ENCODE results near the gene CUBN.
"Not testable (repeated sequence)": the region's sequence is repeated elsewhere in the genome, so short reads cannot be mapped to it uniquely, and the experiment has no call there.

CUBN gene

DNA sequence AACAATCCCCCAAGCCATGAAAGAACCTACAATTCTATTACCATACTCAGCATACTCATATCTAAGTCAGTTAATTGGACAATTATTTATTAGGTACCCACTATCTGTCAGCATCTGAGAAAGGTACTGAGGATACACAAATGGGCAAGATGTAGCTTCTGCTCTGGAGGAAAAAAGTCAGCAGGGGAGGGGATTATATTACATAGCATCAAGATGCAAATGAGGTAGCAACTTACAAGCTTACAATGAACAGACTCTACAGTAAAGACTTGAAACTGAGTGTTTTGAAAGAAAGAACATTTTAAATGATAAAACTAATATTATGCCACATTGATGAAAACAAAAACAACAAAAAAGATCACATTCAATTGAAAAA lies 10.8 kb upstream of the CUBN start:
- DNase-seq = no peak

DNA sequence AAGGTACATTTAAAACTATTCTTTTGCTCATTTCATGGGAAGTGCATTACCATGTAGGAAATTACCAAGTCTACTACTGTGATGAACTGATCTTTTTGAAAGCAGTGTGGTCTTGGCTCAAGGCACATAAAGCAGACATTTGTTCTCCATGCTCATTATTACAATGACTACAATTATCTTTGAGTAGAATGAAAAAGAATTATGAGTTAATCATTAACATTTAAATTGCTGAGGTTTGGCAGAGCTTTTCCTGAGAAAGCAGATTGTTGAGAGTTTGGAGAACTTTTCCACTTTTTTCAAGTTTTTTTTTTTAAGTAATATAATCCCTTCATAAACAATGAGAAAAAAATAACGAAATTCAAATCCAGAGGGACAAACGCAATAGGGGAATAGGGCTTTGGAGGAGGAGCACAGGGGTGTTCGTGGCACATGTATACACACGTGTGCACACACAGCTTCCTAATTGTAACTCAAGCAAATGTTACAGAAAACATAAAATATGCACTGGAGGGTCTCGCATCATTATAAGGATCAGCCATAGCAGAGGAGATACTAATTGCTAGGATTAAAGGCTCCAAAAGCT lies 8.9 kb upstream of the CUBN start:
- DNase-seq = no peak

DNA sequence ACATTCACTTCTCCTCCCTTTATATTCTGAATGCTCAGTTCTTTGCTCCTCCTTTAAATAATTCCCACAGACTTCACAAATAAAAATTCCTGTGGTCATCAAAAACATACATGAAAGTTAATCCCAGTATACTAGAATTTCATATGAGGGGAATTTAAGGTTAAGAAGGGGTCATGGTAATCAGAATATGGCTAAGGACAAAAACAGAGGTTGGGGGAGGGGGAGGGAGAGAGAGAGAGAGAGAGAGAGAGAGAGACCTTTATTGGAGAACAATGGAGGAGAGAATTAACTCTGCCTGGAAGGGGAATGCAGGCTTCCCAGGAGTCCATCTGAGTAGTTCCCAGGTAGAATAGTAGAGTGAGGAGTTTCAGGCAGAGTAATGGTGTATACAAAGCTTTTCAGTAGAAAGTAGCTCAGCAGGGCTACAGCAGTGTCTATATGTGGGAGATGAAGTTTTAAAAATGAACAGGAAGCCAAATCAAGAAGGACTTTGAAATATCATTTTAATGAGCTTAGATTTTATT lies 5.2 kb upstream of the CUBN start:
- no peak for DNase-seq

GRCh38 chr10:17134282-17134681 lies 4.7 kb upstream of the CUBN start:
- no peak for DNase-seq

DNA sequence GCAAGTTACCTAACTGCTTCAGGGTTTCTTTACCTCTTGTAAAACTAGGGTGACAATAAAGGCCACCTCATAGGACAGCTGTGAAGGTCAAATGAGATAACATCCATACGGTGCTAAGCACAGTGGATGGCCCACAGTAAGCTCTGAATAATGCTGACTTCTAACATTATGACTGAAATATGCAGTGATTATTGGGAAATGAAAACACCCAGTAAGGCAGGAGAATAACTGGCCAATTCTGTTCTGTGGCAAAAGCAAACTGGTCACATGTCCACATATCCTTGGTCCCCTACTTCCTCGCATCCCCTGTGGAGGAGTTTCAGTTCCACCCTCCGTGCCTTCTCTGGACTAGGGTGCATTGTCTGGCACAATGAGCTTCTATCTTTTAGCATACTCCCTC lies 1.4 kb downstream of the CUBN start:
- DNase-seq = no peak

GRCh38 chr10:17126327-17126726 lies 3.3 kb downstream of the CUBN start:
- DNase-seq = no peak

GRCh38 chr10:17125206-17125893 lies 4.3 kb downstream of the CUBN start:
- no peak for DNase-seq

GRCh38 chr10:17123961-17124360 lies 5.7 kb downstream of the CUBN start:
- no peak for DNase-seq

DNA sequence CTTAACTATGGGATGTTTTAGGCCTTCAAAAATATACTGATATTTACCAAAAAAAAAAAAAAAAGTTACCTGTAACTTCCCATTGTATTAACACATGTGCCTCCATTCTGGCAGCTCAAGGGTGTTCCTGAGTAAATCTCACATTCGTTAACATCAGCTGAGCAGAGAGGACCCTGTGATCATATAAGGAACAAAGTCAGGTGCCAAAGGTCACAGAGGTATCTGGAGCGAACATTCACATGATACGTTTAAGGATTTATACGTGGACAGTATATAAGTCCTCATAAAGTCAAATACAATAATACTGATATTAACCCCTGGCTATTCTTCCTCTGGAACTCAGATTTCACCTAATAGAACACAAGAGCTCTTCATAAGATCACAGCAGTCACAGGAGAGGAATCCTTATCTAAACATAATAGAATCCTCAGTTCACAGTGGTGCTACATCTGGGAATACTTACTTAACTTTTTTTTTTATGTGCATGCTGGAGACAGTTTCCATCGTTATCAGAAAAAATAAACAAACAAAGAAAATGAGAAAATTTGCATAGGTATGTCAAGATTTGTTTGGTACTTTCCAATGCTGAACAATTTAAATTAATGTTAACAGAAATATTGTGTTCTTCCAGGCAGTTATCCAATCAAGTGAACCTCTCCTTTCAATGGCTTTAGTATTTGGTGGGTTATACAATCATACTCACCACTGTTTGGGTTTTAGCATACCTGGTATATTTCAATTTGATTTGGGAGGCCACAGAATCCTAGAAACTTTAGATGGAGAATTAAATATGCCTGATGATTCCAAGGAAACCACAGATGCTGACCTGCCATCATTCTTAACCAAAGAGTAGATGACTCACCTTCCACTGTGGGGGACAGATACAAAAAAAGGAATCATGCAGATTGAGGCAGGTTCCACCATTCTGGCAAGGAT lies 6.6 kb downstream of the CUBN start:
- DNase-seq = no peak

GRCh38 chr10:17122052-17122451 lies 7.6 kb downstream of the CUBN start:
- DNase-seq = no peak

DNA sequence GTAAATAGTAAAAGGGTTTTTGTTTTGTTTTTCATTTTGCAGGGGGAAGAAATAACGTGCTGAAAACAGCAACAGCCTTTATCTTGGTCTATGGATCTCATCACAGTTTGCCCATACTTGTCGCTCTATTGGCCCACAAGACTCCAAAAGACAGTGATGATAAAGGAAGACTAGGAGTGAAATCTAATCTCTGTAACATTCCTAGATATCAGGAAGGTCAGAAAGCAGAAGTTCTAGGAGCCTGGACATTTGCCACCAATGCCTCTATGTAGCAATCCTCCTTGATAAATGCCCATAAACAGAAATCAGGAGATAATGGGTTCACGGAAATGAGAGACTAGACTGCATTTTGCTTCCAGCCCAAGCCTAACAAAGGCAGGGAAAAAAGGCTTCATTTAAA lies 8.9 kb downstream of the CUBN start:
- DNase-seq = no peak

DNA sequence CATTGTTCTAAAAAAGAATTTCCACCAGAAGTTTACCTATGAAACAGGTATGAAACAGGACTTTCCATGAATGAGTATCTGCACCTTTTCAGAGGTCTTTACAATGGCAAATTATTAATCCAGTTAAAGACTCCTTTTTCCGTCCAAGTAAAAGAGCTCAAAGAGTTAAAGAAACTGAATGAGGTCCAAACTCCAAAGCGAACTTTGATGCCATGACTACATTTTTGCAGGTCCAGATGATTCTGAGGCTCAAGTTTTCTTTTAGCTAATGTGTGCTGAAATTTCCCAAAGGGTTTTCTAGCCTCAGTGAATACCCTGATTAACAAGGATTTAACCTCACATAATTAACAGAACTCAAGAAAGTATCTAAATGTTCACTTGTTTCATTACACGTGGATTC lies 9.8 kb downstream of the CUBN start:
- no peak for DNase-seq

GRCh38 chr10:17116193-17116592 lies 13.4 kb downstream of the CUBN start:
- DNase-seq = no peak

GRCh38 chr10:17115683-17116082 lies 13.9 kb downstream of the CUBN start:
- no peak for DNase-seq

DNA sequence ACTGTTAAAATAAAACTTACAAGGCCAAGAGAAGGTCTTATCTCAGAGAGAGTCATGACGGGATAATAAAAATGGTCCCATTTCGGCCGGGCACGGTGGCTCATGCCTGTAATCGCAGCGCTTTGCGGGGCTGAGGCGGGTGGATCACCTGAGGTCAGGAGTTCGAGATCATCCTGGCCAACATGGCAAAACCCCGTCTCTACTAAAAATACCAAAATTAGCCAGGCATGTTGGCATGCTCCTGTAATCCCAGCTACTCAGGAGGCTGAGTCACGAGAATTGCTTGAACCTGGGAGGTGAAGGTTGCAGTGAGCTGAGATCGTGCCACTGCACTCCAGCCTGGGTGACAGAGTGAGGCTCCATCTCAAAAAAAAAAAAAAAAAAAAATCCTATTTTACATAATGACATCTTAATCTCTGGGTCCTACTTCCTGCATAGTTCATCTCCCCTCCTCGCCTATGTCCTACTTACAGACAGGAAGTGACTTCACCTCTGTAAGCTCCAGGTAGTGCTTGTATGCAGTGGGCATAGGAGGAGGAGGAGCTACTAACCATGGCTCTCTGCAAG lies 14.7 kb downstream of the CUBN start:
- DNase-seq = not testable (repeated sequence)

DNA sequence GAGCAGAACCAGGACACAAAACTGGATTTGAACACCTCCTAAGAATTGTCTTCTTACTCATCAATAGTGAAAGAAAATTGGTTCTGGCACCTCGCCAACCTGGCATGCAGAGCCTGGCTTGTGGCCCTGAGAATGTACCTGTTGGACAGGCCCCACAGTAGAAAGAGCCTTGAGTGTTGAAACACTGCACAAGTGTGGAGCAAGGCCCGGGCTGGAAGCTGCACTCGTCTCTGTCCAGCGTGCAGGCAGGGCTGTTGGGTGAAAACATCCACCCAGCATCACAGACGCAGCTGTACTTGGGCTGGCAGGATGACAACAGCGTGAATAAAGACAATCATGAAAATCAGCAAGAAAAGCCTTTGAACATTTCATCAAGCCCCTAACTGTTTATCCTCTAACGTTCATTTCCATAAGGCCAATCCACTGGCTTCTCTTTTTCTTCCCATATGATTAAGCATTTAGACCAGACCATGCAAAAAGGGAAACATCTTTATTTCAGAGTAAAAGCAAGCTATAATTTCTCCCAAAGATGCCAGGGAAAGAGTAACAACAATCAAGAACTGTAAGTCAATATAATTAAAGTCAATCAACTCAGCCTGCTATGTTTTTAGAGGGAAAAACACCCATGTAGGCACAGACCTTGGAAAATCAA lies 15.6 kb downstream of the CUBN start:
- no peak for DNase-seq

DNA sequence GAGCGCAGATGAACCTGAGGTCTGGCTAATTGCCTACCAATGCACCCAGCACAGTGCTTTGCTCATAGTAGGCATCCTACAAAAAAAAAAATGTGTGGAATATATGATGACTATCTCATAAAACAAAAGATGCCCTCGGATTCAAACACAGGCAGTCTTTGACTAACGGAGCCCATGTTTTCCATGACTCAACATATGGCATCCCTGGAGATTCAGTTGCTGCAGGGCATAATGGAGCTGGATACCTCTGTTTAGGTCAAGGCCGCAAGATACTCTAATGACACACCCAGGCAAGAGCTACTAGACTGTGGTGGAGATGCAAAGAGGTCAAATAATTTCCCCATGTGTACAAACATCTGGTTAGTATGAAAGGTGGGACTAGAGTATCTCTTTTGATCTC lies 16.3 kb downstream of the CUBN start:
- no peak for DNase-seq

GRCh38 chr10:17112566-17112965 lies 17.0 kb downstream of the CUBN start:
- no peak for DNase-seq

GRCh38 chr10:17109475-17110207 lies 20.0 kb downstream of the CUBN start:
- DNase-seq = no peak

GRCh38 chr10:17109046-17109445 lies 20.6 kb downstream of the CUBN start:
- DNase-seq = no peak

GRCh38 chr10:17106991-17107390 lies 22.6 kb downstream of the CUBN start:
- no peak for DNase-seq

GRCh38 chr10:17101910-17102266 lies 27.7 kb downstream of the CUBN start:
- no peak for DNase-seq
